Heart left ventricle (tissue), 16 donors: ENCODE results near the gene IRX5. TPM values are rescaled to one million over a fixed set of nuclear protein-coding genes. Genes with fewer than 3 reads are reported as not detected.

Experiments
- ATAC-seq, 4 donors: fragments of 200-7000 bp; cut with Tn5 transposase; one replicate each; pipeline ENCODE4 v1.9.1; 2020 to 2022; ENCODE audit warnings: moderate library complexity in 4 of 4, mild to moderate bottlenecking in 3 of 4, moderate number of reproducible peaks in 1 of 4
- DNase-seq, 5 donors: peaks; one replicate each; pipeline ENCODE4 v3.0.0-alpha.2; 2020
- H3K27ac ChIP-seq, 12 donors: fragments of 200-600 bp; sonication (generic) in 4 of 12; one replicate each; pipeline versions ENCODE4 v1.5.0 to v1.8.0; 2016 to 2022; ENCODE audit warnings: mild to moderate bottlenecking in 2 of 12
- H3K27me3 ChIP-seq, 9 donors: fragments of 200-600 bp; sonication (generic) in 2 of 9; one replicate each; pipeline versions ENCODE4 v1.5.1 to v1.8.0; 2016 to 2022; ENCODE audit warnings: mild to moderate bottlenecking in 3 of 9
- H3K36me3 ChIP-seq, 9 donors: fragments of 200-600 bp; sonication (generic) in 2 of 9; one replicate each; pipeline versions ENCODE4 v1.5.0 to v1.8.0; 2018 to 2022; ENCODE audit warnings: mild to moderate bottlenecking in 2 of 9
- H3K4me1 ChIP-seq, 12 donors: fragments of 200-600 bp; sonication (generic) in 4 of 12; one replicate each; pipeline versions ENCODE4 v1.5.0 to v1.8.0; 2016 to 2022; ENCODE audit warnings: mild to moderate bottlenecking in 3 of 12
- H3K4me3 ChIP-seq, 12 donors: fragments of 200-600 bp; sonication (generic) in 4 of 12; one replicate each; pipeline versions ENCODE4 v1.5.0 to v1.8.0; 2017 to 2022; ENCODE audit warnings: mild to moderate bottlenecking in 9 of 12, moderate library complexity in 4 of 12
- H3K9me3 ChIP-seq, 12 donors: fragments of 200-600 bp; sonication (generic) in 4 of 12; one replicate each; pipeline versions ENCODE4 v1.5.0 to v1.8.0; 2016 to 2022; ENCODE audit warnings: mild to moderate bottlenecking in 1 of 12
- CTCF ChIP-seq, 12 donors: fragments of 200-600 bp; sonication (generic) in 4 of 12; IDR thresholded peaks; one replicate each; pipeline versions ENCODE4 v1.5.0 to v1.8.0; 2018 to 2022; ENCODE audit warnings: antibody characterized with exemption in 12 of 12, mild to moderate bottlenecking in 5 of 12
- POLR2A ChIP-seq, 2 donors: fragments of 450-650 bp; IDR thresholded peaks; one replicate each; pipeline ENCODE4 v1.6.1; 2017; ENCODE audit warnings: antibody characterized with exemption in 2 of 2, mild to moderate bottlenecking in 2 of 2, moderate library complexity in 2 of 2
- WGBS, 4 donors: extraction: QIAGEN DNeasy Blood & Tissue Kit in 2 of 4; methylation state at CpG; one replicate each; pipeline versions ENCODE4 v1.1.5 to v1.1.7; 2013 to 2018; 5-methylcytosine and 5-hydroxymethylcytosine counted together
- intact Hi-C, 10 donors: fragments of 100-400 bp; cut with DNase I; formaldehyde crosslinking; loops; one replicate each; pipeline versions ENCODE4 v1.11.1 to v1.14.2; 2022
- polyA plus RNA-seq, 2 donors: library from polyadenylated mRNA; stranded (reverse); fragments of 200-250 nt; gene quantifications; one replicate each; pipeline ENCODE4 v1.2.3, GENCODE V29; 2013
- total RNA-seq, 9 donors: library from RNA; depleted of rRNA in 2 of 9; stranded (reverse); fragments of >200 nt in 2 of 9; fragmentation: NEBNext Ultra II Directional in 3 of 9; extraction: Animal tissue kit (Norgen Biotek cat#: 25700) in 3 of 9; gene quantifications; one replicate each; pipeline versions ENCODE4 v1.1.0 to v1.2.4, GENCODE V29; 2016 to 2023
- donor health status: ischemic (EF 13 %, LVEDD 7.1; RV severe dilation, severe dysfunction).
- donor health status: healthy with polysubstance abuse.
- donor health status: DM: no; HTN: yes; CAD: no.
- donor health status: DM: no; HTN: no; CAD: no.
- donor health status: ischemic (EF 25% LVEDD 6.9; RV normal size, moderate dysfunction).
- donor health status: ischemic (EF 25% LVEDD 5.7; RV mildly dilated, moderate dysfunction).
- donor health status: healthy.
- donor health status: DM: yes; HTN: yes; CAD: no.
- donor health status: ischemic (EF 35%, LVEDD 5.7; RV mildly dilated, moderate dysfunction).
- donor health status: nonischemic (EF 11% LVEDD 7.7; RV severe dilation, severe dysfunction).
- donor health status: DM: yes; HTN: yes; CAD: no.
- donor health status: PGD.
- donor health status: ischemic (EF 29% LVEDD 5.4; RV normal size, mild dysfunction).
- donor health status: nonischemic (EF 23%, LVEDD 6.1; RV moderate dilation, normal function).

Gene IRX5
- total and polyA plus RNA-seq, 11 donors, result 5.8 to 32.2 (median 19.2) TPM

GRCh38 chr16:54931120-54932014 is 702 bp downstream of the IRX5 start:
- H3K36me3 ChIP-seq, result peaks cover 0 to 10% (median 0%) of the 10 kb centered on the region in 9 donors
- H3K4me1 ChIP-seq, result peaks cover 0 to 43% (median 9%) of the 10 kb centered on the region in 12 donors
- WGBS, 4 donors, result 3 to 12% (median 6%) methylated on average over 23 to 91 of the region's 91 CpGs
- peaks cover 3 to 76% (median 40%) of the 10 kb centered on the region in 9 donors for H3K27me3 ChIP-seq
- intact Hi-C loops, result loop anchor here in 9 of 10 donors (2.0 to 10.0 kb wide), 16 partner anchors 277 to 1387 kb away; partner anchors contain the start of gene IRX6 (in 4 of the 9)
- no peaks in the 10 kb centered on the region for H3K9me3 ChIP-seq
- peak overlapping the region; percentile 55 to 96 (median 90) for H3K27ac ChIP-seq
- DNase-seq (peak in 4 of 5 donors; percentile 15 to 68 (median 52)), ATAC-seq (no peak)
- TF ChIP-seq POLR2A (IDR thresholded peaks at IDR 0.05), result no peak
- TF ChIP-seq CTCF (IDR thresholded peaks at IDR 0.05), result no peak
- H3K4me3 ChIP-seq, result peak overlapping the region; percentile 57 to 86 (median 74)

GRCh38 chr16:54932021-54932660 is 1.5 kb downstream of the IRX5 start:
- no peak for TF ChIP-seq CTCF (IDR thresholded peaks at IDR 0.05)
- TF ChIP-seq POLR2A (IDR thresholded peaks at IDR 0.05), result no peak
- WGBS, 4 donors, result 14 to 30% (median 18%) methylated on average over 23 to 48 of the region's 48 CpGs
- Histone ChIP-seq H3K27ac (peak overlapping the region in 11 of 12 donors; percentile 28 to 96 (median 91)), H3K36me3 (peaks cover 0 to 10% (median 0%) of the 10 kb centered on the region in 9 donors), H3K4me1 (peaks cover 0 to 49% (median 15%) of the 10 kb centered on the region in 12 donors), H3K4me3 (peak overlapping the region; percentile 5 to 86 (median 74)), H3K27me3 (peaks cover 4 to 77% (median 48%) of the 10 kb centered on the region in 9 donors), H3K9me3 (no peaks in the 10 kb centered on the region)
- DNase-seq, result no peak
- intact Hi-C loops, result loop anchor here in 9 of 10 donors (5.0 to 10.0 kb wide), 15 partner anchors 277 to 1387 kb away; partner anchors contain the start of gene IRX6 (in 4 of the 9)
- ATAC-seq, result no peak

- TF ChIP-seq CTCF (IDR thresholded peaks at IDR 0.05), result peak in 1 of 12 donors; percentile 9
- TF ChIP-seq POLR2A (IDR thresholded peaks at IDR 0.05), result no peak
- Histone ChIP-seq H3K36me3 (peaks cover 0 to 10% (median 0%) of the 10 kb centered on the region in 9 donors), H3K27ac (peak overlapping the region in 10 of 12 donors; percentile 16 to 96 (median 92)), H3K9me3 (no peaks in the 10 kb centered on the region), H3K4me3 (peak overlapping the region; percentile 5 to 86 (median 74)), H3K4me1 (peaks cover 0 to 50% (median 19%) of the 10 kb centered on the region in 12 donors), H3K27me3 (peaks cover 8 to 79% (median 54%) of the 10 kb centered on the region in 9 donors)
- WGBS, 4 donors, result 15 to 33% (median 26%) methylated on average over 38 to 52 of the region's 52 CpGs
- no peak for ATAC-seq
- intact Hi-C loops, result loop anchor here in 9 of 10 donors (5.0 to 10.0 kb wide), 15 partner anchors 278 to 1388 kb away; partner anchors contain the start of gene IRX6 (in 4 of the 9)
- peak in 1 of 5 donors; percentile 28 for DNase-seq
These were observed 2.1 kb downstream of the IRX5 start for GRCh38 chr16:54932737-54933254.
